ENCODE measurements around the gene FGD6. TPM values are rescaled to one million over a fixed set of nuclear protein-coding genes. Genes with fewer than 3 reads are reported as not detected.

Gene FGD6
- total RNA-seq, 2 donors from 2014 or later: 9.9 to 13.9 TPM

- Histone ChIP-seq H3K4me3 (no peak overlapping the region), H3K27ac (no peak overlapping the region), H3K9me3 (no peaks in the 10 kb centered on the region), H3K27me3 (replicated peaks; ENCODE audit: insufficient read depth) (no peaks in the 10 kb centered on the region), H3K4me1 (replicated peaks) (no peaks in the 10 kb centered on the region), H3K36me3 (no peaks in the 10 kb centered on the region)
- intact Hi-C loops (cut with DNase I): no loop called here
- no peak for TF ChIP-seq POLR2A (IDR thresholded peaks at IDR 0.05)
- no peak for TF ChIP-seq POLR2AphosphoS5 (IDR thresholded peaks at IDR 0.05)
- TF ChIP-seq, protein P1, sequence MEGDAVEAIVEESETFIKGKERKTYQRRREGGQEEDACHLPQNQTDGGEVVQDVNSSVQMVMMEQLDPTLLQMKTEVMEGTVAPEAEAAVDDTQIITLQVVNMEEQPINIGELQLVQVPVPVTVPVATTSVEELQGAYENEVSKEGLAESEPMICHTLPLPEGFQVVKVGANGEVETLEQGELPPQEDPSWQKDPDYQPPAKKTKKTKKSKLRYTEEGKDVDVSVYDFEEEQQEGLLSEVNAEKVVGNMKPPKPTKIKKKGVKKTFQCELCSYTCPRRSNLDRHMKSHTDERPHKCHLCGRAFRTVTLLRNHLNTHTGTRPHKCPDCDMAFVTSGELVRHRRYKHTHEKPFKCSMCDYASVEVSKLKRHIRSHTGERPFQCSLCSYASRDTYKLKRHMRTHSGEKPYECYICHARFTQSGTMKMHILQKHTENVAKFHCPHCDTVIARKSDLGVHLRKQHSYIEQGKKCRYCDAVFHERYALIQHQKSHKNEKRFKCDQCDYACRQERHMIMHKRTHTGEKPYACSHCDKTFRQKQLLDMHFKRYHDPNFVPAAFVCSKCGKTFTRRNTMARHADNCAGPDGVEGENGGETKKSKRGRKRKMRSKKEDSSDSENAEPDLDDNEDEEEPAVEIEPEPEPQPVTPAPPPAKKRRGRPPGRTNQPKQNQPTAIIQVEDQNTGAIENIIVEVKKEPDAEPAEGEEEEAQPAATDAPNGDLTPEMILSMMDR (IDR thresholded peaks at IDR 0.05): no peak
- WGBS: 80% methylated on average over 2 of the region's 2 CpGs
- no peak for DNase-seq (ENCODE audit: low spot score)
Measured at GRCh38 chr12:95055057-95055456, 162.2 kb downstream of the FGD6 start.

DNA sequence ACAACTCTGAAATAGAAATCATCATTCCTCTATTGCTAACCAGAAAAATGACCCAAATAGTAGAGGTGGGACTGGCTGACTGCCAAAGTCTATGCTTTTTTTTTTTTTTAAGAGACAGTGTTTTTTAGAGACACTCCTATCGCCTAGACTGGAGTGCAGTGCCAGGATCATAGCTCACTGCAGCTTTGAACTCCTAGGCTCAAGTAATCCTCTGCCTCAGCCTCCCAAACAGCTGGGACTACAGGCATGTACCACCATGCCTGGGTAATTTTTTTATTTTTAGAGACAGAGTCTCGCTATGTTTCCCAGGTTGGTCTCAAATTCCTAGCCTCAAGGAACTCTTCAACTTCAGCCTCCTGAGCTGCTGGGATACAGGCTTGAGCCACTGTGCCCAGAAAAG is 163.1 kb downstream of the FGD6 start:
- intact Hi-C loops (cut with DNase I): no loop called here
- no peak overlapping the region for H3K27ac ChIP-seq

DNA sequence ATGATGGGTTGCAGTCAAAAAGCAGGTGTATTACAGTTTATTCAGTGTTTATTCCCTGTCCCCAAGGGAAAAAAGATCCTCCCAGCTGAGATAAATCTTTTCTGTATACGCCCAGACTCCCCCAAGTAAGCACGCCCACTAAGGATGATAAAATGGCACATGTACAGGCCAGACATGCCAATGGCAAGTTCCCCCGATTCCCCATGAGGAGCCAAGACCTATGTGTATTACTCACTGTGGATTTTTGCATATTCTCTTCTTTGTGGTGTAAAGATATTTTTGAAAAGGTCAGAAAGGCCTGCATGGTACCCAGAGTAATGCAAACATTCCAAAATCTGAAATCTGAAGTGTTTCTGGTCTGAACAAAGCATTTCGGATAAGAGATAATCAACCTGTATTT is 166.0 kb downstream of the FGD6 start:
- intact Hi-C loops (cut with DNase I): no loop called here
- H3K9me3 ChIP-seq: no peaks in the 10 kb centered on the region
- no peaks in the 10 kb centered on the region for H3K27me3 ChIP-seq (replicated peaks; ENCODE audit: insufficient read depth)
- no peaks in the 10 kb centered on the region for H3K4me1 ChIP-seq (replicated peaks)
- DNase-seq (ENCODE audit: low spot score): no peak
- TF ChIP-seq, protein P1 (IDR thresholded peaks at IDR 0.05): no peak
- TF ChIP-seq POLR2AphosphoS5 (IDR thresholded peaks at IDR 0.05) (no peak), POLR2A (IDR thresholded peaks at IDR 0.05) (no peak)
- WGBS: 93% methylated on average over 4 of the region's 4 CpGs
- H3K27ac ChIP-seq: no peak overlapping the region
- no peaks in the 10 kb centered on the region for H3K36me3 ChIP-seq
- no peak overlapping the region for H3K4me3 ChIP-seq

More for the DNA sequence above, 163.1 kb downstream of the FGD6 start:
- H3K27me3 ChIP-seq (replicated peaks; ENCODE audit: insufficient read depth): no peaks in the 10 kb centered on the region
- H3K4me3 ChIP-seq: no peak overlapping the region
- DNase-seq (ENCODE audit: low spot score): no peak
- TF ChIP-seq POLR2A (IDR thresholded peaks at IDR 0.05) (no peak), POLR2AphosphoS5 (IDR thresholded peaks at IDR 0.05) (no peak)
- TF ChIP-seq, protein P1 (IDR thresholded peaks at IDR 0.05): no peak
- WGBS: 72% methylated on average over 2 of the region's 2 CpGs
- H3K9me3 ChIP-seq: no peaks in the 10 kb centered on the region
- H3K4me1 ChIP-seq (replicated peaks): no peaks in the 10 kb centered on the region
- no peaks in the 10 kb centered on the region for H3K36me3 ChIP-seq

GRCh38 chr12:95037906-95038305 is 179.4 kb downstream of the FGD6 start:
- H3K36me3 ChIP-seq: no peaks in the 10 kb centered on the region
- 65% methylated on average over 2 of the region's 2 CpGs for WGBS
- H3K27me3 ChIP-seq (replicated peaks; ENCODE audit: insufficient read depth): no peaks in the 10 kb centered on the region
- no peak for DNase-seq (ENCODE audit: low spot score)
- TF ChIP-seq, protein P1 (IDR thresholded peaks at IDR 0.05): no peak
- TF ChIP-seq POLR2A (IDR thresholded peaks at IDR 0.05) (no peak), POLR2AphosphoS5 (IDR thresholded peaks at IDR 0.05) (no peak)
- intact Hi-C loops (cut with DNase I): no loop called here
- no peak overlapping the region for H3K4me3 ChIP-seq
- no peak overlapping the region for H3K27ac ChIP-seq
- H3K9me3 ChIP-seq: no peaks in the 10 kb centered on the region
- no peaks in the 10 kb centered on the region for H3K4me1 ChIP-seq (replicated peaks)

DNA sequence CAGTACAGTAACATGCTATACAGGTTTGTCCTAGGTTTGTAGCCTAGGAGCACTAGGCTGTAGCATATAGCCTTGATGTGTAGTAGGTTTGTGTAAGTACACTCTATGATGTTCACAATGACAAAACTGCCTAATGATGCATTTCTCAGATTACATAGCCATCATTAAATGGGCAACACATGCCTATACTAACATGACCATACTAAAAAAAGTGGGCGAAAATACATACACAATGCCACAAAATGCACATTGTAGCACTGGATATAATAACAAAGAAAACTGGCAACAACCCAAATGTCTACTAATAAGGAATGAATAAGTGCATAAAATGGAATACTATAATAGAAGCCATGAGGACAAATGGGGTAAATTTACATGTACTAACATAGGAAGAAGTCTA is 182.5 kb downstream of the FGD6 start:
- TF ChIP-seq POLR2A (IDR thresholded peaks at IDR 0.05): no peak
- TF ChIP-seq, protein P1 (IDR thresholded peaks at IDR 0.05): no peak
- no peak for TF ChIP-seq POLR2AphosphoS5 (IDR thresholded peaks at IDR 0.05)
- Histone ChIP-seq H3K27ac (no peak overlapping the region), H3K4me1 (replicated peaks) (no peaks in the 10 kb centered on the region), H3K9me3 (no peaks in the 10 kb centered on the region), H3K4me3 (no peak overlapping the region), H3K36me3 (no peaks in the 10 kb centered on the region), H3K27me3 (replicated peaks; ENCODE audit: insufficient read depth) (no peaks in the 10 kb centered on the region)
- no peak for DNase-seq (ENCODE audit: low spot score)
- WGBS: 96% methylated on average over 1 of the region's 1 CpG
- intact Hi-C loops (cut with DNase I): no loop called here
